ENCODE measurements around the gene MTHFD1L. TPM values are rescaled to one million over a fixed set of nuclear protein-coding genes. Genes with fewer than 3 reads are reported as not detected.

MTHFD1L gene
- total RNA-seq, 2 donors from 2014 or later: 13.0 to 19.1 TPM

GRCh38 chr6:151052021-151052646 lies 186.6 kb downstream of the MTHFD1L start:
- Histone ChIP-seq H3K4me3 (no peak overlapping the region), H3K36me3 (replicated peaks in 1 of 2; ENCODE audit: insufficient read depth in 1 of 2, low read depth in 2 of 2) (no peaks in the 10 kb centered on the region), H3K9me3 (no peaks in the 10 kb centered on the region), H3K27me3 (no peaks in the 10 kb centered on the region), H3K27ac (no peak overlapping the region), H3K4me1 (no peaks in the 10 kb centered on the region)
- intact Hi-C loops (cut with DNase I): no loop called here
- TF ChIP-seq POLR2A (IDR thresholded peaks at IDR 0.05) (no peak), CTCF (IDR thresholded peaks at IDR 0.05) (no peak)
- ATAC-seq: no peak
- WGBS, 2 donors: 74 to 78% methylated on average over 12 of the region's 12 CpGs
- DNase-seq: no peak

GRCh38 chr6:151054306-151054705 lies 188.8 kb downstream of the MTHFD1L start:
- no peak for DNase-seq
- Histone ChIP-seq H3K4me3 (no peak overlapping the region), H3K9me3 (no peaks in the 10 kb centered on the region), H3K36me3 (replicated peaks in 1 of 2; ENCODE audit: insufficient read depth in 1 of 2, low read depth in 2 of 2) (no peaks in the 10 kb centered on the region), H3K27ac (no peak overlapping the region), H3K4me1 (no peaks in the 10 kb centered on the region), H3K27me3 (no peaks in the 10 kb centered on the region)
- 59 to 65% methylated on average over 8 of the region's 8 CpGs for WGBS, 2 donors
- peak; percentile 21 for ATAC-seq
- intact Hi-C loops (cut with DNase I): no loop called here
- TF ChIP-seq CTCF (IDR thresholded peaks at IDR 0.05): no peak
- no peak for TF ChIP-seq POLR2A (IDR thresholded peaks at IDR 0.05)

GRCh38 chr6:151056230-151056907 lies 190.9 kb downstream of the MTHFD1L start:
- Histone ChIP-seq H3K36me3 (replicated peaks in 1 of 2; ENCODE audit: insufficient read depth in 1 of 2, low read depth in 2 of 2) (no peaks in the 10 kb centered on the region), H3K4me1 (no peaks in the 10 kb centered on the region), H3K4me3 (no peak overlapping the region), H3K27me3 (no peaks in the 10 kb centered on the region), H3K9me3 (no peaks in the 10 kb centered on the region), H3K27ac (no peak overlapping the region)
- 88% methylated on average over 7 to 9 of the region's 9 CpGs for WGBS, 2 donors
- DNase-seq (no peak), ATAC-seq (no peak)
- intact Hi-C loops (cut with DNase I): no loop called here
- no peak for TF ChIP-seq CTCF (IDR thresholded peaks at IDR 0.05)

- no peaks in the 10 kb centered on the region for H3K27me3 ChIP-seq
Observed at GRCh38 chr6:151057061-151057460, 191.6 kb downstream of the MTHFD1L start.

More at GRCh38 chr6:151057061-151057460, 191.6 kb downstream of the MTHFD1L start:
- no peak for DNase-seq
- intact Hi-C loops (cut with DNase I): no loop called here
- Histone ChIP-seq H3K4me1 (no peaks in the 10 kb centered on the region), H3K4me3 (no peak overlapping the region), H3K9me3 (no peaks in the 10 kb centered on the region), H3K36me3 (replicated peaks in 1 of 2; ENCODE audit: insufficient read depth in 1 of 2, low read depth in 2 of 2) (no peaks in the 10 kb centered on the region), H3K27ac (no peak overlapping the region)
- no peak for TF ChIP-seq POLR2A (IDR thresholded peaks at IDR 0.05)
- TF ChIP-seq CTCF (IDR thresholded peaks at IDR 0.05): no peak
- ATAC-seq: no peak
- 94 to 95% methylated on average over 3 of the region's 3 CpGs for WGBS, 2 donors

Measured in body of pancreas (tissue), 4 donors.